SH-SY5Y (cell line): ENCODE data around the gene HLCS.

Experiments
- GATA2 ChIP-seq: IDR thresholded peaks from 2 replicates; pipeline ENCODE4 v1.6.1; 2011; ENCODE audit warnings: mild to moderate bottlenecking, low read depth, low read length
- GATA3 ChIP-seq: IDR thresholded peaks from 2 replicates; pipeline ENCODE4 v1.6.1; 2011; ENCODE audit warnings: low read depth, mild to moderate bottlenecking, low read length, moderate library complexity

The HLCS gene

GRCh38 chr21:36989699-36990507 is 23.4 kb upstream of the HLCS start:
- TF ChIP-seq GATA3: no peak
- TF ChIP-seq GATA2: peak; percentile 8; the same call in 1 of the 2 replicates

- TF ChIP-seq GATA3 (no peak), GATA2 (peak; percentile 62)
Measured at GRCh38 chr21:36988536-36988935, 22.1 kb upstream of the HLCS start.

GRCh38 chr21:36987845-36988244 is 21.4 kb upstream of the HLCS start:
- no peak for TF ChIP-seq GATA2
- TF ChIP-seq GATA3: no peak

GRCh38 chr21:36985751-36986594 is 19.5 kb upstream of the HLCS start:
- TF ChIP-seq GATA2 (no peak), GATA3 (no peak)

GRCh38 chr21:36981977-36982700 is 15.7 kb upstream of the HLCS start:
- TF ChIP-seq GATA3 (no peak), GATA2 (no peak)

- TF ChIP-seq GATA2 (no peak), GATA3 (no peak)
Measured at GRCh38 chr21:36981049-36981391, 14.6 kb upstream of the HLCS start.

- no peak for TF ChIP-seq GATA2
- TF ChIP-seq GATA3: no peak
Measured at GRCh38 chr21:36980280-36981048, 14.0 kb upstream of the HLCS start.

- no peak for TF ChIP-seq GATA2
Measured at GRCh38 chr21:36976882-36977651, 10.6 kb upstream of the HLCS start.

GRCh38 chr21:36976228-36976861 is 9.9 kb upstream of the HLCS start:
- TF ChIP-seq GATA3: no peak
- no peak for TF ChIP-seq GATA2

- TF ChIP-seq GATA2 (no peak), GATA3 (no peak)
Measured at GRCh38 chr21:36974851-36975192, 8.4 kb upstream of the HLCS start.

- TF ChIP-seq GATA2 (no peak), GATA3 (no peak)
Measured at GRCh38 chr21:36973986-36974850, 7.7 kb upstream of the HLCS start.

GRCh38 chr21:36968976-36969375 is 2.5 kb upstream of the HLCS start:
- TF ChIP-seq GATA2 (no peak), GATA3 (no peak)

- TF ChIP-seq GATA2: no peak
- TF ChIP-seq GATA3: no peak
Measured at GRCh38 chr21:36968414-36968813, 1.9 kb upstream of the HLCS start.
